GM18505 (cell line): ENCODE data around the gene KIAA0232.
"Not testable (repeated sequence)": the region's sequence is repeated elsewhere in the genome, so short reads cannot be mapped to it uniquely, and the experiment has no call there.

Source experiments
- ATAC-seq: cut with Tn5 transposase; IDR thresholded peaks from one replicate; pipeline ENCODE4 v1.9.1; 2021; ENCODE audit not compliant: unreplicated experiment
- POLR2A ChIP-seq: IDR thresholded peaks from 4 replicates; pipeline ENCODE4 v1.6.1; 2011; ENCODE audit warnings: borderline replicate concordance; ENCODE audit not compliant: insufficient read depth, insufficient read length; ENCODE audit errors: extremely low read depth

KIAA0232 gene

DNA sequence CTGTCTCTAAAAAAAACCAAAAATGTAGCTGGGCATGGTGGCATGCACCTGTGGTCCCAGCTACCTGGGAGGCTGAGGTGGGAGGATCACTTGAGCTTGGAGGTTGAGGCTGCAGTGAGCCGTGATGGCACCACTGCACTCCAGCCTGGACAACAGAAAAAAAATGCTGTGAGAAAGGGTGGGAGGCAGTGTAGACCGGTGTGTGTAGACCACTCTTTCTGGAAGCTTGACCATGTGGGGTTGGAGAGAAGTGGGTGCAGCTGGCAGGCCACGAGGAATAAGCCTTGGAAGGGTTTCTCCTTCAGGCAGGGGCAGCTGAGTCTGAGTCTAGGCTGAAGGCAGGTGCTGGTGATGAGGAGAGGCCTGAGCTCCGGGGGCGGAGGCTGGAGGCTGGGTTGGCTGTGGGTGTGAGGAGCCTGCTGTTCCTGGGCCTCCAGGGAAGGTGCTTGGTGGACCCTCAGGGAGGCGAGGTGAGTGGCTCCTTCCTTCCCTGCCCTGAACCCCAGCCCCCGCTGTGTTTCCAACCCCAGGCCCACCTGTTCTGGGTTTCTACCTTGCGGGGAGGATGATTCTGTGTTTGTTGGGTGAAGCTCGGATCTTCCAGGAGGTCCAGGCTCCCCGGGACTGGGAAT, 117.8 kb downstream of the KIAA0232 start:
- TF ChIP-seq POLR2A, result no peak
- ATAC-seq, result no peak

- no peak for ATAC-seq
- TF ChIP-seq POLR2A, result no peak
Observed at GRCh38 chr4:6900956-6901355, 118.4 kb downstream of the KIAA0232 start.

DNA sequence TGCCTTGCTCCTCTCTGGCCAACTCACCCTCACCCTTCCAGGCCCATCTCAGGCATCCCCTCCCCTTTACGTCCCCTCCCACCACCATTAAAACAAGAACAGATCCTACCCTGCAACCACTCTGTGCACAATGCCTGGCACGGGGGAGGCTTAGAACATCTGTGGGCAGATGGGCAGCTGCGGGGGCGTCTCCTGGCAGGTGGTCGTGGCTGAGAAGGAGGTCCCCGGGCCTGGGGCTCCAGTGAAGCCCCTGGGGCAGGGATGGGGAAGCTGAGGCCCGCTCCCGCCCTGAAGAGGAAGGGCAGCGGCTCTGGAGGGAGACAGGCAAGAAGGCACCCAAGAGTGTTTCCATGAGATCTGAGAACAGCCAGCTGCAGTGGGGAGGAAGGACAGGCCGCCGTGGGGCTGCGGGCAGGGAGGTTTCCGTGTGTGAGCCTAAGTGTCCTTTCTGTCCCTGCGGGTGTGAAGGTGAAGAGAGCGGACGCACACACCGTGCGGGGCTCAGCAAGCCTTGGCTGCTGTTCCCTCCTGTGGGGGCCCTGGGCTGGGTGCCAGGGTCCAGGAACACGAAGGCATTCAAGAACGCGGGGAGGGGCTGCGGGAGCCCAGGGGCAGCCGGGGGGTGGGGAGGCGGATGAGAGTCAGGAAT, 119.3 kb downstream of the KIAA0232 start:
- ATAC-seq, result no peak
- TF ChIP-seq POLR2A, result no peak

GRCh38 chr4:6902318-6903042, 120.0 kb downstream of the KIAA0232 start:
- TF ChIP-seq POLR2A, result no peak

DNA sequence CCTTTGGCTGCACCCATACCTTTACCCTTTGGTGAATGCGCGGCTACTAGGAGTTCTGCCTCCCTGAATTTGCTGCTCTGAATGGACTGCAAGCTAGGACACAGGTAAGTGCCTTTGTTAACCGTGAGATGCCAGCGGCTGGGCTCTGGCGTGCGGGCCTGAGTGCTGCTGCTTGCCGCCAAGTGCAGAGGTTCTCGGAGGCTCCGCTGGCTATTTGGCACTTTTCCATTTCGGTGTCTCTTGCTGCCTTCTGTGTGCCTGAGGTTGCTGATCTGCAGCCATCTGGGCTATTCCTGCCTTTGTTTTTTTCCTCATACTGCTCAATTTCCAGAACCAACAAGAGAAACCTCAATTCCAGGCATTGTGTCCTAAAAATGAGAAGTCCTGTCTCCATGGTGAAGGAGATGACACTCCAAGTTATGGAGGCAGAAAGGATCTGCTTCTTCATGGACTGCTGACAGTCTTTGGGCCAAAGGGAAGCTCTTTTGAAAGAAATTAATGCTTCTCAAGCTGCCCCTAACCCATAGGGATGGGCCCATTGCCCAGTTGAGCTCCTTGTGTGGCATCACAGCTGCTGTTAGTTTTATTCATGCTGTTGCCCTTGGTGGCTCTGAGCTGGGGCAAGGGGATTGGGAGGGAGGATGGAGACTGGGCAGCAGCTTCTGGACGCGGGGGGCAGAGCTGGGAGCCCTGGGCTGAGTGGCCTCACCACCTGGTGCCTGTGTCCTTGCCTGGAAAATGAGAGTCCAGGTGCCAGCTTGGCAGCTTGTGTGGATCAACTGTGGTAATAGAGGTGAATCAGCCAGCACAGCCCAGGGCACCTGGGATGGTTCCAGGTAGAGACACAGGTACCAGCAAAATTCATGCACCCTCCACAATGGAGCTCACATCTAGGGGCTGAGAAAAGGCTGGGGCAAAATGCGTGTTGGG, 123.3 kb downstream of the KIAA0232 start:
- ATAC-seq, result no peak
- TF ChIP-seq POLR2A, result no peak

More at GRCh38 chr4:6902318-6903042, 120.0 kb downstream of the KIAA0232 start:
- ATAC-seq, result no peak

DNA sequence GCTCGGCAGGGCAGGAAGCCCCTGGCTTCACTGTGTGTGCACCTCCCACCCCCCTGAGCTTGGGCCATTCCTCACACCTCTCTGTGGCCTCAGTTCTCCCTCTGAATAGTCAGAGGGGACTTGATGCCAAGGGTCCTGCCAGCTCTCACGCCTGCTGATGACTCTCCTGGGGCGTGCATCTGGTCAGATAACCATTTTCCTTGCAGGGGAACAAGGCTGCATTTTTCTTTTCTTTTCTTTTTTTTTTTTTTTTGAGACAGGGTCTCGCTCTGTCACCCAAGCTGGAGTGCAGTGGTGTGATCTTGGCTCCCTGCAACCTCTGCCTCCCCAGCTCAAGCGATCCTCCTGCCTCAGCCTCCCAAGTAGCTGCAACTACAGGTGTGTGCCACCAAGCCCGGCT, 124.0 kb downstream of the KIAA0232 start:
- ATAC-seq, result not testable (repeated sequence)

- no peak for ATAC-seq
- TF ChIP-seq POLR2A, result no peak
Observed at GRCh38 chr4:6907658-6908191, 125.2 kb downstream of the KIAA0232 start.

DNA sequence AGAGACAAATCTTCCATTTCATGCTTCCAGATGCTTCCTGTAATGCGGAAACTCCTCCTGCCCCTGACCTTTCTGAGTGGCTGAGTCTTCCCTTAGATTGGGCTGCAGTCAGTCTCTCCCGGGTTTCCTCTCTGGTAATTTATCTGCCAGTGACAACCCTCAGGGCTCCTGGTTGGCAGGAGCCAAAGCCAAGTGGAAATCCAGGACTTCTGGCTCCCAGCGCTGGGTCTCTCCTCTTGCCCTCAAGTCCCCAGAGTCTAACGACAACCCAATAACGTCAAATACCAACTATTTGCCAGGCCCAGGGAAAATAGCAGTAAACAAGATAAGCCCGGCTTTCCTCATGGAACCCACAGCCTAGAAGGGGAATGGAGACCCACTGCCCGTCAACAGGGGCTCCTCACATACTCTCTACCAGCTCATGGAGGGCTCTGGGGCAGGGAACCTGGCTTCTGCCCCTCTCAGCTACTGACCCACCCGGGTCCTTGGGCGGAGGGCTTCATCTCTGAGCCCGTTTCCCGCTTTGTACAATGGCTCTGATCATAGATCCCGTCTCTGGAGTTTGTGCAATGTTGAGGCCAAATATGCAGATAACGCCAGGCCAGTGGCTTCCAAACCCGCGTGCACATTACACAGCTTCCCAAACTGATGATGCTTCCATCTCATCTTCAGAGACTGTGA, 126.0 kb downstream of the KIAA0232 start:
- ATAC-seq, result no peak
- TF ChIP-seq POLR2A, result no peak

GRCh38 chr4:6909113-6909969, 126.8 kb downstream of the KIAA0232 start, which contains the start of gene TBC1D14:
Gene TBC1D14 (plus strand): TSS chr4:6909826. CDS start chr4:6923390, 13,564 bp downstream.
- peak; percentile 82 for TF ChIP-seq POLR2A
- ATAC-seq, result peak; percentile 80

DNA sequence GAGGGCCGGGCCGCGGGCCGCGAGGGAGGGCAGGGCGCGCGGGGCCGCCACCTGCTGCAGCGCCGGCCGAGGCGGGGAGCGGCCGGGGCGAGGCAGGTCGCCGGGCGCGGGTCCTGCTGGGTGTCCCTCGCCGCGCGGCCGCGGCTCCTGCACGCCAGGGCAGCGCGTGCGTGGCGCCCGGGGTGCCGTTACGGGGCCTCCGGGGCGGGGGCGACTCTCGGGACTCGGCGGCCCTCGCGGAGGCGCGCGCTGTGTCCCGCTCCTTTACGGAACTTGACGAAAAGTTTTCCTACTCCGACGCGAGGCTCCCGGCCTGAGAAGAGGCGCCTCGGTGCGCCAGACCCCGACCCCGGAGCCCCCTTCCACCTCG, 127.4 kb downstream of the KIAA0232 start:
- no peak for TF ChIP-seq POLR2A
- peak; percentile 36 for ATAC-seq

- ATAC-seq, result no peak
- TF ChIP-seq POLR2A, result no peak
Observed at GRCh38 chr4:6910340-6910959, 127.9 kb downstream of the KIAA0232 start.
